NB4 (cell line): ENCODE measurements around the gene PKD2L2.

Experiments used
- DNase-seq: peaks from one replicate; pipeline ENCODE4 v3.0.0; 2010; ENCODE audit warnings: low read depth
- H3K4me3 ChIP-seq: one replicate; pipeline ENCODE4 v1.5.1; 2011; ENCODE audit warnings: mild to moderate bottlenecking, low read depth, low read length, moderate library complexity
- MYC ChIP-seq: IDR thresholded peaks from 2 replicates; pipeline ENCODE4 v1.6.1; 2011; ENCODE audit warnings: low read depth, low read length
- POLR2A ChIP-seq: IDR thresholded peaks from 2 replicates; pipeline ENCODE4 v1.6.1; 2011; ENCODE audit warnings: mild to moderate bottlenecking; ENCODE audit not compliant: insufficient read length; ENCODE audit errors: extremely low read depth
- TF ChIP-seq, protein P1 (sequence below): IDR thresholded peaks from 2 replicates; pipeline ENCODE4 v1.6.1; 2011; ENCODE audit warnings: low read depth, low read length
- TF ChIP-seq, protein P2 (sequence below): IDR thresholded peaks from one replicate; pipeline ENCODE4 v1.5.1; 2012; ENCODE audit warnings: low read depth, low read length

PKD2L2 gene

DNA sequence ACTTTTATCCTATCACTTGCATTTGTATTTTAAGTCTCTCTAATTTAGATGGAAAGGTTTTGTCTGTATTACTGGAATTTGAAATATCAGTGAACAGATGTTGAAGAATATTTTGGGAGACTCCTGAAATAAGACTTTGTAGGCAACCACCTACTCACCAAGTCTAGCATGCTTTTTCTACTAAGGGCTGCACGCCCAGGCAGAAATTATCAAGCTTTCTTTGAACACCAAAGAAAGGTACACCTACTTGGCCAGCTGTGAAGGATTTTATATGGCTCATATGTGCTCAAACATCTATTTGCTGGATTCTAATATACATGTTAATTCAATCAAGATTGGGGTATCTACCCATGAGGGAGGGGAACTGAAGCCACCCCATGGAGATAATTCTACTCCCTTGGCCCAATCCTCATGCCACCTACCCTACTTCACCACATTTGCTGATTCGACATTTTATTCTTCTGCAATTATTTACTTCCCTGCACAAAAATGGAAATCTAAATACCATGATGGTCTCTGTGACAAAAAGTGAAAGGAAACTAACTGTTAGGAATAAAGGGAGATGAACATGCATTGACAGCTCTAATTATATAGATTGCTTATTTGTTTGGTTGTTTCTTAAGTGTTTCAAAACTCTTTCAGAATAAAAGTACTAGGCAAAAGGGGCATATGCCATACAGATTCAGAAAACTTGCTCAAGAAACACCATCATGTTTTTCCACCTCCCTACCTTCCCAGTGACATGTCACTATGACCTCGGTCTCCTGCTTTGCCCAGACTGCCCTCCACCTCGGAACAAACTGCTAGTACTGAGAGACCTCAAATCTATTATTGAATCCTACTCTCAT is 22.5 kb upstream of the PKD2L2 start:
- no peak for DNase-seq
- TF ChIP-seq, protein P1, sequence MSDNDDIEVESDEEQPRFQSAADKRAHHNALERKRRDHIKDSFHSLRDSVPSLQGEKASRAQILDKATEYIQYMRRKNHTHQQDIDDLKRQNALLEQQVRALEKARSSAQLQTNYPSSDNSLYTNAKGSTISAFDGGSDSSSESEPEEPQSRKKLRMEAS = no peak
- no peak for TF ChIP-seq POLR2A
- no peak for TF ChIP-seq MYC
- TF ChIP-seq, protein P2, sequence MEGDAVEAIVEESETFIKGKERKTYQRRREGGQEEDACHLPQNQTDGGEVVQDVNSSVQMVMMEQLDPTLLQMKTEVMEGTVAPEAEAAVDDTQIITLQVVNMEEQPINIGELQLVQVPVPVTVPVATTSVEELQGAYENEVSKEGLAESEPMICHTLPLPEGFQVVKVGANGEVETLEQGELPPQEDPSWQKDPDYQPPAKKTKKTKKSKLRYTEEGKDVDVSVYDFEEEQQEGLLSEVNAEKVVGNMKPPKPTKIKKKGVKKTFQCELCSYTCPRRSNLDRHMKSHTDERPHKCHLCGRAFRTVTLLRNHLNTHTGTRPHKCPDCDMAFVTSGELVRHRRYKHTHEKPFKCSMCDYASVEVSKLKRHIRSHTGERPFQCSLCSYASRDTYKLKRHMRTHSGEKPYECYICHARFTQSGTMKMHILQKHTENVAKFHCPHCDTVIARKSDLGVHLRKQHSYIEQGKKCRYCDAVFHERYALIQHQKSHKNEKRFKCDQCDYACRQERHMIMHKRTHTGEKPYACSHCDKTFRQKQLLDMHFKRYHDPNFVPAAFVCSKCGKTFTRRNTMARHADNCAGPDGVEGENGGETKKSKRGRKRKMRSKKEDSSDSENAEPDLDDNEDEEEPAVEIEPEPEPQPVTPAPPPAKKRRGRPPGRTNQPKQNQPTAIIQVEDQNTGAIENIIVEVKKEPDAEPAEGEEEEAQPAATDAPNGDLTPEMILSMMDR = no peak
- no peak overlapping the region for H3K4me3 ChIP-seq

DNA sequence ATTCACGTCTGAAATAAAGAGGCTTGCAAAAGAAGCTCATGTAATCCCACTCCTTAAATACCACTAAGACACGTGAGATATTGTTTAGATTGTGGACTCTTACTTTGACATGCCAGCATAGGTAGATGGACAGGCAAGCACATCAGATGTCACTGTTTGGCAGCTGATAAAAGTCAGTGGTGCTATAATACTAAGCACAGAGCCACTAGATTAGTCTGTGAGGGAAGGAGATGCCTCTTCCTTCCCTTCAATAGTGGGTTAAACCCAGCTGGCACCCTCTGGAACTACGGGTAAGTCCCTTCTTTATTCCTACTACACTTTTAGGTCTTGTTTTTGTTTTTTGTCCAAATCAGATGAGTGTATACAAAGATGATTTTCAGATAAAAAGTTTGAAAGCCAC is 21.6 kb upstream of the PKD2L2 start, which contains the start of gene MYOT:
Gene MYOT, plus strand, starts transcription at position 197 of the 400 bp plus-strand sequence. CDS start 2,792 bp downstream, outside the sequence.
- no peak for TF ChIP-seq POLR2A
- no peak for TF ChIP-seq MYC
- TF ChIP-seq, protein P1 = no peak
- TF ChIP-seq, protein P2 = no peak
- H3K4me3 ChIP-seq = no peak within 1 kb of the TSS
- DNase-seq = no peak

DNA sequence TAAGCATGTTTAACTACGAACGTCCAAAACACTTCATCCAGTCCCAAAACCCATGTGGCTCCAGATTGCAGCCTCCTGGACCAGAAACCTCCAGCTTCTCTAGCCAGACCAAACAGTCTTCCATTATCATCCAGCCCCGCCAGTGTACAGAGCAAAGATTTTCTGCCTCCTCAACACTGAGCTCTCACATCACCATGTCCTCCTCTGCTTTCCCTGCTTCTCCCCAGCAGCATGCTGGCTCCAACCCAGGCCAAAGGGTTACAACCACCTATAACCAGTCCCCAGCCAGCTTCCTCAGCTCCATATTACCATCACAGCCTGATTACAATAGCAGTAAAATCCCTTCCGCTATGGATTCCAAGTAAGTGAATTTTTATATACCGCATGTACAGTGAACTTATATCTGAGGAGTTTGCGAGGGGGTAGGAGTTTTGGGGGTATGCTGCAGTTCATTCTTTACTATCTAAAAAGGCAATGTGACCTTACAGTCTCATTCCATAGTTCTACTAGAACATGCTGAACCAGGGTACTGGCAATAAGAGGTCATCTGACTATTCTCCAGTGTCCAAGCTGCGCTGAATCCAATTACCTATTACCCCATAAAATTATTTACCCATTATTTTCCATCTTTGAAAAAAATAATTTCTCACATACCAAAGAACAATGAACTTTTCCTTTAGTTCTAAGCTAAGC is 18.5 kb upstream of the PKD2L2 start:
- DNase-seq = no peak
- TF ChIP-seq, protein P2 = no peak
- TF ChIP-seq MYC = no peak
- no peak for TF ChIP-seq POLR2A
- TF ChIP-seq, protein P1 = no peak
- H3K4me3 ChIP-seq = no peak overlapping the region

DNA sequence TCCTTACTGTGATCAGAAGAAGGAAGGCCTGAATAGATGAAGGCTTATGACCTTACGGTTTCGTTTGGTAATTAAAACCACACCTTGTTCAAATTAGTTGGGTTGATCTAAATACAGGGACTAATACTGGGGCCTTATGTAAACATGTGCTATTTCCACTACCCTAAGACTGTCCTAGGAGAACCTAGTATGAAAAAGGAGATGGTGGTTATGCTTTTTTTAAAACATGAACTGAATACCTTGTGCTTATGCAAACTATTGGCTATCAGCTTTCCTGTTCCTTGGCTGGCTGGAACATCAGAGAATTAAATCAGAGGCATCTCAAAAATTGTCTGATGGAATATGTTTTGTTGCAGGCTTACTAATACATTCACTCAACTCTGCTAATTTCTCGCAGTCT is 17.7 kb upstream of the PKD2L2 start:
- DNase-seq = no peak
- H3K4me3 ChIP-seq = no peak overlapping the region
- TF ChIP-seq POLR2A (no peak), MYC (no peak)
- TF ChIP-seq, protein P2 = no peak
- TF ChIP-seq, protein P1 = no peak

DNA sequence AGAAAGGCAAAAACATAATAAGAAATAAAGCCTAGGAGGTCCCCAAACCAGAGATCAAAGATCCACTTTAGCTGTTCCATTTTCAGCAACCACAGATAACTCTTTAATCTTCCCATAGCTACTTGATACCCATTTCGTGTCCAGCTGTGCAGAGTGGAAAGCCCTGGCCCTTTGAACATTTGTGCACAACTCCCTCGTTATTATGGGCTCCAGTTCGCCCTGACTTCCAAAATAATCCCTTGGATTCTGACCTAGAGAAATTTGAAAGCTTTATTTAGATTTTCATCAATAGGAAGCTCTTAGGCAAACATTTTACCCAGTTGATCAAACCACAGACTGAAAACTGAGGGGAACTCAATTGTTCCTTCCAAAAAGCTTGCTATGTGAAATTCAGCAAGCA is 16.8 kb upstream of the PKD2L2 start:
- H3K4me3 ChIP-seq = no peak overlapping the region
- no peak for DNase-seq
- TF ChIP-seq MYC (no peak), POLR2A (no peak)
- TF ChIP-seq, protein P1 = no peak

DNA sequence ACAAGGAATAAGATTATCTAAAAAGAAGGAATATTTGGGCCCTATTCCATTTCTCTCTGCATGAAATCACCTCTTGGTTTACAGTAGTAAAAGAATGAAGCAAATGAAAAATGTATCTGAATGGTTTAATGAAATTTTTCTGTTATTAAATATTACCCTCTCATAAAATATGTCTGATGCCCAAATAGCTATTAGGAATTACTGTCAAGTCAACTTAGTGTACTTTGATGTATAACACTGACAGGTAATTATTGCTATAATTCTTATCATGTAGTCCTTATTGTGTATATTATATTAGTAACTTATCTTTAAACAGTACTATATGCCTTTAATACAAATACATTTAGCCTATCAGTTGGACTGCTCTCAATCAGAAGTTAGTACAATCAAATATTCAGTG is 13.2 kb upstream of the PKD2L2 start:
- H3K4me3 ChIP-seq = no peak overlapping the region
- no peak for DNase-seq
- TF ChIP-seq POLR2A = no peak
- TF ChIP-seq, protein P2 = no peak
- TF ChIP-seq, protein P1 = no peak
- TF ChIP-seq MYC = no peak
